Gastroesophageal sphincter (tissue), 4 donors: ENCODE measurements around the gene PIP5K1B. TPM values are rescaled to one million over a fixed set of nuclear protein-coding genes. Genes with fewer than 3 reads are reported as not detected.

ENCODE experiments used
- ATAC-seq: fragments of 150-250 bp; one replicate; pipeline ENCODE4 v1.9.1; 2016; ENCODE audit warnings: mild to moderate bottlenecking, moderate library complexity
- H3K27ac ChIP-seq, 4 donors: fragments of 200-600 bp; sonication (generic) in 3 of 4; 1 replicate in 3 of 4; 2 replicates in 1 of 4; pipeline ENCODE4 v1.5.1; 2016 to 2019
- H3K27me3 ChIP-seq: fragments of 200-600 bp; sonication (generic); one replicate; pipeline ENCODE4 v1.5.1; 2019
- H3K36me3 ChIP-seq, 2 donors: fragments of 200-600 bp; sonication (generic); one replicate each; pipeline ENCODE4 v1.5.1; 2019; ENCODE audit warnings: control low read depth in 1 of 2
- H3K4me1 ChIP-seq, 3 donors: fragments of 200-600 bp; sonication (generic); 1 replicate in 2 of 3; 2 replicates in 1 of 3; pipeline ENCODE4 v1.5.1; 2016 to 2019; ENCODE audit warnings: control low read depth in 2 of 3
- H3K4me3 ChIP-seq, 2 donors: fragments of 200-600 bp; sonication (generic); one replicate each; pipeline ENCODE4 v1.5.1; 2019; ENCODE audit warnings: mild to moderate bottlenecking in 1 of 2, moderate library complexity in 1 of 2
- H3K9me3 ChIP-seq, 3 donors: fragments of 200-600 bp; sonication (generic); one replicate each; pipeline ENCODE4 v1.5.1; 2017 to 2019; ENCODE audit warnings: control low read depth in 2 of 3
- CTCF ChIP-seq, 4 experiments: fragments of 200-600 bp in 2 of 4; fragments of 450-650 bp in 2 of 4; sonication (generic) in 1 of 4; IDR thresholded peaks; one replicate each; pipeline ENCODE4 v1.5.1; 2017 to 2019; ENCODE audit warnings: antibody characterized with exemption in 4 of 4, mild to moderate bottlenecking in 2 of 4, moderate library complexity in 2 of 4
- EP300 ChIP-seq: sonication (generic); formaldehyde crosslinking; IDR thresholded peaks from one replicate; pipeline ENCODE4 v1.6.1; 2017; ENCODE audit warnings: antibody characterized with exemption, mild to moderate bottlenecking
- POLR2A ChIP-seq, 2 donors: fragments of 450-650 bp; IDR thresholded peaks; one replicate each; pipeline ENCODE4 v1.6.1; 2017; ENCODE audit warnings: antibody characterized with exemption in 2 of 2, mild to moderate bottlenecking in 2 of 2, moderate library complexity in 1 of 2
- POLR2AphosphoS5 ChIP-seq: sonication (generic); formaldehyde crosslinking; IDR thresholded peaks from one replicate; pipeline ENCODE4 v1.6.1; 2017; ENCODE audit warnings: antibody characterized with exemption
- WGBS, 2 donors: methylation state at CpG; one replicate each; pipeline ENCODE4 v1.1.5; 2018; ENCODE audit warnings: low coverage in 1 of 2; 5-methylcytosine and 5-hydroxymethylcytosine counted together
- total RNA-seq, 4 donors: library from RNA; depleted of rRNA; stranded (reverse); fragments of >200 nt; gene quantifications; one replicate each; pipeline ENCODE4 v1.1.0, GENCODE V29; 2016

The PIP5K1B gene
- total RNA-seq, 4 donors from 2014 or later, result 0.67 to 5.1 (median 1.2) TPM

- 85% methylated on average over 1 of the region's 1 CpG; no CpG with 5 or more reads in 1 of the 2 donors for WGBS, 2 donors
- Histone ChIP-seq H3K4me3 (no peak overlapping the region), H3K27me3 (peaks cover 73% of the 10 kb centered on the region), H3K36me3 (no peaks in the 10 kb centered on the region), H3K4me1 (peaks cover 2 to 19% (median 6%) of the 10 kb centered on the region in 3 donors), H3K27ac (no peak overlapping the region), H3K9me3 (no peaks in the 10 kb centered on the region)
- TF ChIP-seq EP300 (no peak), POLR2AphosphoS5 (no peak), CTCF (IDR thresholded peaks at IDR 0.05) (no peak)
- ATAC-seq, result no peak
Observed at GRCh38 chr9:68710111-68710471, 5.1 kb downstream of the PIP5K1B start.

- ATAC-seq, result no peak
- no peak overlapping the region for H3K27ac ChIP-seq
- H3K4me1 ChIP-seq, result peaks cover 0 to 8% (median 1%) of the 10 kb centered on the region in 3 donors
- no peaks in the 10 kb centered on the region for H3K9me3 ChIP-seq
- WGBS, 2 donors, result 51 to 69% methylated on average over 2 of the region's 2 CpGs
- H3K4me3 ChIP-seq, result no peak overlapping the region
- TF ChIP-seq POLR2AphosphoS5, result no peak
- TF ChIP-seq POLR2A (IDR thresholded peaks at IDR 0.05), result no peak
- no peak for TF ChIP-seq EP300
- no peak for TF ChIP-seq CTCF (IDR thresholded peaks at IDR 0.05)
- H3K36me3 ChIP-seq, result no peaks in the 10 kb centered on the region
- H3K27me3 ChIP-seq, result peaks cover 78% of the 10 kb centered on the region
Observed at GRCh38 chr9:68711281-68711680, 6.2 kb downstream of the PIP5K1B start.

- H3K4me3 ChIP-seq, result no peak overlapping the region
- 71 to 83% methylated on average over 4 to 5 of the region's 5 CpGs for WGBS, 2 donors
- H3K4me1 ChIP-seq, result peaks cover 0 to 1% (median 0%) of the 10 kb centered on the region in 3 donors
- peaks cover 71% of the 10 kb centered on the region for H3K27me3 ChIP-seq
- no peaks in the 10 kb centered on the region for H3K9me3 ChIP-seq
- TF ChIP-seq CTCF (IDR thresholded peaks at IDR 0.05) (no peak), POLR2AphosphoS5 (no peak), POLR2A (IDR thresholded peaks at IDR 0.05) (no peak), EP300 (no peak)
- no peak for ATAC-seq
- no peaks in the 10 kb centered on the region for H3K36me3 ChIP-seq
- H3K27ac ChIP-seq, result no peak overlapping the region
Observed at GRCh38 chr9:68711932-68712331, 6.9 kb downstream of the PIP5K1B start.

- H3K27me3 ChIP-seq, result peaks cover 49% of the 10 kb centered on the region
- H3K4me3 ChIP-seq, result no peak overlapping the region
- WGBS, 2 donors, result 100% methylated on average over 2 of the region's 4 CpGs
- ATAC-seq, result no peak
- no peak for TF ChIP-seq EP300
- TF ChIP-seq POLR2A (IDR thresholded peaks at IDR 0.05), result no peak
- no peak for TF ChIP-seq CTCF (IDR thresholded peaks at IDR 0.05)
- no peak for TF ChIP-seq POLR2AphosphoS5
- H3K27ac ChIP-seq, result no peak overlapping the region
- H3K36me3 ChIP-seq, result no peaks in the 10 kb centered on the region
- H3K9me3 ChIP-seq, result no peaks in the 10 kb centered on the region
- H3K4me1 ChIP-seq, result no peaks in the 10 kb centered on the region
Observed at GRCh38 chr9:68714416-68715180, 9.6 kb downstream of the PIP5K1B start.

- Histone ChIP-seq H3K36me3 (no peaks in the 10 kb centered on the region), H3K4me3 (no peak overlapping the region), H3K4me1 (no peaks in the 10 kb centered on the region), H3K27me3 (peaks cover 43% of the 10 kb centered on the region), H3K27ac (no peak overlapping the region), H3K9me3 (no peaks in the 10 kb centered on the region)
- ATAC-seq, result no peak
- 65% methylated on average over 2 of the region's 2 CpGs; no CpG with 5 or more reads in 1 of the 2 donors for WGBS, 2 donors
- no peak for TF ChIP-seq EP300
- TF ChIP-seq CTCF (IDR thresholded peaks at IDR 0.05), result no peak
- no peak for TF ChIP-seq POLR2AphosphoS5
- no peak for TF ChIP-seq POLR2A (IDR thresholded peaks at IDR 0.05)
Observed at GRCh38 chr9:68715181-68715456, 10.1 kb downstream of the PIP5K1B start.
